ENCODE results near the gene LCP1. TPM values are rescaled to one million over a fixed set of nuclear protein-coding genes. Genes with fewer than 3 reads are reported as not detected.

LCP1 gene
- total and polyA plus RNA-seq, 12 donors: 17.3 to 109 (median 59.8) TPM

- WGBS, 4 donors: 50 to 74% (median 72%) methylated on average over 4 of the region's 4 CpGs
- H3K4me1 ChIP-seq (replicated peaks in 1 of 2): no peaks in the 10 kb centered on the region
- no peak overlapping the region for H3K27ac ChIP-seq
- H3K4me3 ChIP-seq: no peak overlapping the region
- no peaks in the 10 kb centered on the region for H3K36me3 ChIP-seq (replicated peaks in 1 of 2)
- H3K9me3 ChIP-seq (replicated peaks in 1 of 3): no peaks in the 10 kb centered on the region
- intact Hi-C loops (cut with DNase I): no loop called here
- no peak for DNase-seq
- no peaks in the 10 kb centered on the region for H3K27me3 ChIP-seq
- TF ChIP-seq POLR2A (IDR thresholded peaks at IDR 0.05) (no peak), CTCF (IDR thresholded peaks at IDR 0.05) (no peak)
Measured at GRCh38 chr13:46109451-46109850, 72.5 kb downstream of the LCP1 start.

- Histone ChIP-seq H3K4me3 (no peak overlapping the region), H3K9me3 (replicated peaks in 1 of 3) (no peaks in the 10 kb centered on the region), H3K36me3 (replicated peaks in 1 of 2) (no peaks in the 10 kb centered on the region), H3K4me1 (replicated peaks in 1 of 2) (peaks cover 3 to 9% of the 10 kb centered on the region in 2 donors), H3K27me3 (no peaks in the 10 kb centered on the region), H3K27ac (no peak overlapping the region)
- no peak for TF ChIP-seq CTCF (IDR thresholded peaks at IDR 0.05)
- no peak for TF ChIP-seq POLR2A (IDR thresholded peaks at IDR 0.05)
- intact Hi-C loops (cut with DNase I): no loop called here
- WGBS, 4 donors: 57 to 72% (median 62%) methylated on average over 4 of the region's 4 CpGs
- DNase-seq: no peak
Measured at GRCh38 chr13:46106839-46107371, 75.1 kb downstream of the LCP1 start.

- WGBS, 4 donors: 88 to 94% (median 93%) methylated on average over 4 of the region's 4 CpGs
- DNase-seq: no peak
- Histone ChIP-seq H3K27ac (no peak within 1 kb of the TSS), H3K4me1 (replicated peaks in 1 of 2) (peaks cover 11 to 26% of the 10 kb centered on the region in 2 donors), H3K9me3 (replicated peaks in 1 of 3) (no peaks in the 10 kb centered on the region), H3K4me3 (no peak within 1 kb of the TSS), H3K36me3 (replicated peaks in 1 of 2) (no peaks in the 10 kb centered on the region), H3K27me3 (no peaks in the 10 kb centered on the region)
- TF ChIP-seq POLR2A (IDR thresholded peaks at IDR 0.05): no peak
- no peak for TF ChIP-seq CTCF (IDR thresholded peaks at IDR 0.05)
- intact Hi-C loops (cut with DNase I): no loop called here
Measured at GRCh38 chr13:46104868-46105267, 77.1 kb downstream of the LCP1 start, which contains the start of gene CPB2. Gene CPB2 (minus strand): TSS chr13:46105033. CDS start chr13:46105009, 24 bp downstream.

GRCh38 chr13:46103037-46103436 is 78.9 kb downstream of the LCP1 start:
- no peak overlapping the region for H3K4me3 ChIP-seq
- peaks cover 11 to 26% of the 10 kb centered on the region in 2 donors for H3K4me1 ChIP-seq (replicated peaks in 1 of 2)
- intact Hi-C loops (cut with DNase I): no loop called here
- 92 to 99% (median 95%) methylated on average over 7 of the region's 7 CpGs for WGBS, 4 donors
- TF ChIP-seq CTCF (IDR thresholded peaks at IDR 0.05) (no peak), POLR2A (IDR thresholded peaks at IDR 0.05) (no peak)
- no peaks in the 10 kb centered on the region for H3K36me3 ChIP-seq (replicated peaks in 1 of 2)
- H3K27ac ChIP-seq: no peak overlapping the region
- DNase-seq: no peak
- no peaks in the 10 kb centered on the region for H3K9me3 ChIP-seq (replicated peaks in 1 of 3)
- no peaks in the 10 kb centered on the region for H3K27me3 ChIP-seq
